GM12878 (cell line): ENCODE data around the gene CCDC3. TPM values are rescaled to one million over a fixed set of nuclear protein-coding genes. Genes with fewer than 3 reads are reported as not detected.

Experiments
- EGR1 ChIP-seq, 2 experiments: IDR thresholded peaks; 1 replicate in 1 of 2; 2 replicates in 1 of 2; pipeline ENCODE4 v1.6.1; 2011 to 2012; ENCODE audit warnings: low read depth in 2 of 2, low read length in 2 of 2, borderline replicate concordance in 1 of 2, mild to moderate bottlenecking in 1 of 2, moderate library complexity in 1 of 2
- FOXK2 ChIP-seq: fragments of 450-650 bp; IDR thresholded peaks from 2 replicates; pipeline ENCODE4 v1.6.1; 2017; ENCODE audit warnings: mild to moderate bottlenecking, moderate library complexity
- JUNB ChIP-seq: IDR thresholded peaks from 2 replicates; pipeline ENCODE4 v1.6.1; 2016; ENCODE audit warnings: antibody characterized with exemption, mild to moderate bottlenecking
- NR2C2 ChIP-seq: IDR thresholded peaks from 2 replicates; pipeline ENCODE4 v1.6.1; 2011; ENCODE audit warnings: borderline replicate concordance, low read depth; ENCODE audit not compliant: control insufficient read depth, insufficient read length
- POLR2AphosphoS5 ChIP-seq: IDR thresholded peaks from 2 replicates; pipeline ENCODE4 v1.6.1; 2011; ENCODE audit warnings: mild to moderate bottlenecking, low read length, inconsistent platforms
- SMAD5 ChIP-seq: IDR thresholded peaks from 2 replicates; pipeline ENCODE4 v1.6.1; 2016; ENCODE audit warnings: antibody characterized with exemption, low read depth
- ZNF384 ChIP-seq: IDR thresholded peaks from 2 replicates; pipeline ENCODE4 v1.6.1; 2012; ENCODE audit warnings: low read depth, mild to moderate bottlenecking, low read length, improper control_type of control experiment, borderline replicate concordance
- polyA plus RNA-seq, 11 experiments: library from polyadenylated mRNA; depleted of rRNA in 4 of 11; unstranded in 6 of 11; stranded (reverse) in 5 of 11; fragments of >200 nt; fragmentation: Nextera tagmentation in 4 of 11; fragmentation: Illumina TruSeq in 1 of 11; extraction: Ambion mirVana in 4 of 11; extraction: Trizol in 1 of 11; gene quantifications; 1 replicate in 1 of 11; 2 replicates in 10 of 11; pipeline versions ENCODE4 v1.2.1 to v1.2.3, GENCODE V29; 2011 to 2016; ENCODE audit warnings: inconsistent platforms in 2 of 11, missing spikeins in 2 of 11, low read depth in 1 of 11
- total RNA-seq, 4 experiments: library from RNA; depleted of rRNA in 3 of 4; stranded (reverse); fragments of >200 nt in 3 of 4; fragmentation: Illumina TruSeq in 1 of 4; extraction: Trizol in 1 of 4; gene quantifications; 2 replicates each; pipeline versions ENCODE4 v1.2.1 to v1.2.3, GENCODE V29; 2013 to 2021
- TF ChIP-seq, protein P1 (sequence below): fragments of 450-650 bp; IDR thresholded peaks from 2 replicates; pipeline ENCODE4 v1.6.1; 2014; ENCODE audit warnings: mild to moderate bottlenecking
- TF ChIP-seq, protein P2 (sequence below): fragments of 450-650 bp; IDR thresholded peaks from 2 replicates; pipeline ENCODE4 v1.6.1; 2018; ENCODE audit warnings: mild to moderate bottlenecking, low read depth, moderate library complexity; ENCODE audit not compliant: partially characterized antibody
- TF ChIP-seq, protein P3 (sequence below): IDR thresholded peaks from 2 replicates; pipeline ENCODE4 v1.6.1; 2012; ENCODE audit warnings: low read length, inconsistent platforms

Gene CCDC3
- total and polyA plus RNA-seq, 10 of the 15 experiments (the other 5 are each of a cell fraction or from before 2014, with no cell fraction given), result 0.08 TPM; not detected in 9

DNA sequence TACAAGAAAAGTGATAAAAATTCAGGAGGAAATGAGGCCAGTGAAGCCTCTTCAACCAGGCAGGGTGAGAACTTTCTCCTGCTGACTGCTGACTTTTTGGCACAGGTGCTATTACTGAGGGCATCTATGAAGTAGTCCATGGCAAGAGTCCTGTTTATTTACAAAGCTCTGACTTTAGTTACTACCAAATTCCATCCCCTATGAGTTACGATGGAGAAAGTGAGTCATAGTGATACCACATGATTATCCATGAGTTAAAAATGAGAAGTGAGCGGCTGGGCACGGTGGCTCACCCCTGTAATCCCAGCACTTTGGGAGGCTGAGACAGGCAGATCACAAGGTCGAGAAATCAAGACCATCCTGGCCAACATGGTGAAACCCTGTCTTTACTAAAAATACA, 19.9 kb downstream of the CCDC3 start (continued):
- TF ChIP-seq, protein P1, sequence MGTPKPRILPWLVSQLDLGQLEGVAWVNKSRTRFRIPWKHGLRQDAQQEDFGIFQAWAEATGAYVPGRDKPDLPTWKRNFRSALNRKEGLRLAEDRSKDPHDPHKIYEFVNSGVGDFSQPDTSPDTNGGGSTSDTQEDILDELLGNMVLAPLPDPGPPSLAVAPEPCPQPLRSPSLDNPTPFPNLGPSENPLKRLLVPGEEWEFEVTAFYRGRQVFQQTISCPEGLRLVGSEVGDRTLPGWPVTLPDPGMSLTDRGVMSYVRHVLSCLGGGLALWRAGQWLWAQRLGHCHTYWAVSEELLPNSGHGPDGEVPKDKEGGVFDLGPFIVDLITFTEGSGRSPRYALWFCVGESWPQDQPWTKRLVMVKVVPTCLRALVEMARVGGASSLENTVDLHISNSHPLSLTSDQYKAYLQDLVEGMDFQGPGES, result no peak
- TF ChIP-seq FOXK2 (no peak), POLR2AphosphoS5 (no peak), NR2C2 (no peak), ZNF384 (no peak), JUNB (no peak), EGR1 (IDR thresholded peaks at IDR 0.05; ENCODE audit: borderline replicate concordance in 1 of 2, low read depth in 2 of 2, low read length in 2 of 2) (no peak), SMAD5 (no peak)
- TF ChIP-seq, protein P2, sequence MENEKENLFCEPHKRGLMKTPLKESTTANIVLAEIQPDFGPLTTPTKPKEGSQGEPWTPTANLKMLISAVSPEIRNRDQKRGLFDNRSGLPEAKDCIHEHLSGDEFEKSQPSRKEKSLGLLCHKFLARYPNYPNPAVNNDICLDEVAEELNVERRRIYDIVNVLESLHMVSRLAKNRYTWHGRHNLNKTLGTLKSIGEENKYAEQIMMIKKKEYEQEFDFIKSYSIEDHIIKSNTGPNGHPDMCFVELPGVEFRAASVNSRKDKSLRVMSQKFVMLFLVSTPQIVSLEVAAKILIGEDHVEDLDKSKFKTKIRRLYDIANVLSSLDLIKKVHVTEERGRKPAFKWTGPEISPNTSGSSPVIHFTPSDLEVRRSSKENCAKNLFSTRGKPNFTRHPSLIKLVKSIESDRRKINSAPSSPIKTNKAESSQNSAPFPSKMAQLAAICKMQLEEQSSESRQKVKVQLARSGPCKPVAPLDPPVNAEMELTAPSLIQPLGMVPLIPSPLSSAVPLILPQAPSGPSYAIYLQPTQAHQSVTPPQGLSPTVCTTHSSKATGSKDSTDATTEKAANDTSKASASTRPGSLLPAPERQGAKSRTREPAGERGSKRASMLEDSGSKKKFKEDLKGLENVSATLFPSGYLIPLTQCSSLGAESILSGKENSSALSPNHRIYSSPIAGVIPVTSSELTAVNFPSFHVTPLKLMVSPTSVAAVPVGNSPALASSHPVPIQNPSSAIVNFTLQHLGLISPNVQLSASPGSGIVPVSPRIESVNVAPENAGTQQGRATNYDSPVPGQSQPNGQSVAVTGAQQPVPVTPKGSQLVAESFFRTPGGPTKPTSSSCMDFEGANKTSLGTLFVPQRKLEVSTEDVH, result no peak
- TF ChIP-seq, protein P3, sequence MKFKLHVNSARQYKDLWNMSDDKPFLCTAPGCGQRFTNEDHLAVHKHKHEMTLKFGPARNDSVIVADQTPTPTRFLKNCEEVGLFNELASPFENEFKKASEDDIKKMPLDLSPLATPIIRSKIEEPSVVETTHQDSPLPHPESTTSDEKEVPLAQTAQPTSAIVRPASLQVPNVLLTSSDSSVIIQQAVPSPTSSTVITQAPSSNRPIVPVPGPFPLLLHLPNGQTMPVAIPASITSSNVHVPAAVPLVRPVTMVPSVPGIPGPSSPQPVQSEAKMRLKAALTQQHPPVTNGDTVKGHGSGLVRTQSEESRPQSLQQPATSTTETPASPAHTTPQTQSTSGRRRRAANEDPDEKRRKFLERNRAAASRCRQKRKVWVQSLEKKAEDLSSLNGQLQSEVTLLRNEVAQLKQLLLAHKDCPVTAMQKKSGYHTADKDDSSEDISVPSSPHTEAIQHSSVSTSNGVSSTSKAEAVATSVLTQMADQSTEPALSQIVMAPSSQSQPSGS, result no peak
- TF ChIP-seq, all 136 proteins: peak for 0
